HEK293 (cell line): ENCODE measurements around the gene KLK2.

Experiments
- CTCF ChIA-PET: fragments of 350-600 bp; formaldehyde crosslinking; extraction: SDS; loops from one replicate; lab custom pipeline; 2021; ENCODE audit warnings: antibody characterized with exemption; lab: Yijun Ruan, JAX
- POLR2A ChIA-PET: fragments of 300-600 bp; formaldehyde crosslinking; extraction: SDS; loops from one replicate; lab custom pipeline; 2020; ENCODE audit warnings: antibody characterized with exemption, inconsistent platforms; lab: Yijun Ruan, JAX
- H3K27ac ChIP-seq: fragments of 200-500 bp; sonication (Bioruptor generic); 2 replicates; pipeline ENCODE4 v1.5.1; 2014; ENCODE audit warnings: low read depth, low read length, control low read depth, inconsistent platforms; ENCODE audit errors: extremely low read depth
- H3K36me3 ChIP-seq, 2 experiments: fragments of 200-500 bp in 1 of 2; sonication (Bioruptor generic) in 1 of 2; 1 replicate in 1 of 2; 2 replicates in 1 of 2; pipeline ENCODE4 v1.5.1; 2014 to 2017; ENCODE audit warnings: inconsistent platforms in 2 of 2, low read length in 2 of 2; ENCODE audit not compliant: control insufficient read depth in 2 of 2, insufficient read depth in 1 of 2
- H3K4me1 ChIP-seq: fragments of 200-500 bp; sonication (Bioruptor generic); 2 replicates; pipeline ENCODE4 v1.5.1; 2014; ENCODE audit warnings: mild to moderate bottlenecking, low read length, inconsistent platforms; ENCODE audit not compliant: control insufficient read depth, insufficient read depth
- H3K4me3 ChIP-seq: 2 replicates; pipeline ENCODE4 v1.5.1; 2011; ENCODE audit warnings: low read depth, mild to moderate bottlenecking, control low read depth, low read length, moderate library complexity
- H3K9me3 ChIP-seq: fragments of 200-500 bp; sonication (Bioruptor generic); 2 replicates; pipeline ENCODE4 v1.5.1; 2014; ENCODE audit warnings: low read depth, low read length, inconsistent platforms; ENCODE audit not compliant: control insufficient read depth, insufficient read depth
- KLF1 ChIP-seq: fragments of 450-650 bp; formaldehyde crosslinking; IDR thresholded peaks from 2 replicates; pipeline ENCODE4 v1.5.1; 2016; ENCODE audit warnings: missing biosample characterization, missing genetic modification characterization
- SP3 ChIP-seq: fragments of 450-650 bp; formaldehyde crosslinking; IDR thresholded peaks from 2 replicates; pipeline ENCODE4 v1.5.1; 2016; ENCODE audit warnings: missing biosample characterization, missing genetic modification characterization
- ZBTB48 ChIP-seq: fragments of 450-650 bp; formaldehyde crosslinking; IDR thresholded peaks from 2 replicates; pipeline ENCODE4 v1.5.1; 2016; ENCODE audit warnings: missing biosample characterization, missing genetic modification characterization
- ZFP41 ChIP-seq: fragments of 450-650 bp; formaldehyde crosslinking; IDR thresholded peaks from 2 replicates; pipeline ENCODE4 v1.5.1; 2016; ENCODE audit warnings: missing biosample characterization, missing genetic modification characterization, borderline replicate concordance
- ZNF16 ChIP-seq: fragments of 450-650 bp; formaldehyde crosslinking; IDR thresholded peaks from 2 replicates; pipeline ENCODE4 v1.5.1; 2016; ENCODE audit warnings: low read depth, missing biosample characterization, missing genetic modification characterization
- ZNF19 ChIP-seq: fragments of 450-650 bp; formaldehyde crosslinking; IDR thresholded peaks from 2 replicates; pipeline ENCODE4; 2016; ENCODE audit warnings: missing biosample characterization, missing genetic modification characterization, low read depth
- ZNF335 ChIP-seq: fragments of 450-650 bp; formaldehyde crosslinking; conservative IDR thresholded peaks from 2 replicates; pipeline ENCODE4 v1.5.1; 2016; ENCODE audit warnings: missing biosample characterization, missing genetic modification characterization
- ZNF416 ChIP-seq: fragments of 450-650 bp; formaldehyde crosslinking; IDR thresholded peaks from 2 replicates; pipeline ENCODE4 v1.5.1; 2016; ENCODE audit warnings: missing biosample characterization, missing genetic modification characterization
- ZNF596 ChIP-seq: fragments of 450-650 bp; IDR thresholded peaks from 2 replicates; pipeline ENCODE4 v1.5.0; 2018; ENCODE audit warnings: missing biosample characterization, mild to moderate bottlenecking, missing genetic modification characterization, moderate library complexity
- ZNF610 ChIP-seq: fragments of 450-650 bp; formaldehyde crosslinking; IDR thresholded peaks from 2 replicates; pipeline ENCODE4 v1.5.1; 2016; ENCODE audit warnings: missing biosample characterization, missing genetic modification characterization, borderline replicate concordance
- ZNF623 ChIP-seq: fragments of 450-650 bp; formaldehyde crosslinking; IDR thresholded peaks from 2 replicates; pipeline ENCODE4 v1.5.1; 2016; ENCODE audit warnings: missing biosample characterization, missing genetic modification characterization
- ZNF629 ChIP-seq: fragments of 450-650 bp; formaldehyde crosslinking; IDR thresholded peaks from 2 replicates; pipeline ENCODE4 v1.5.1; 2017; ENCODE audit warnings: missing biosample characterization, missing genetic modification characterization
- ZNF830 ChIP-seq: fragments of 450-650 bp; IDR thresholded peaks from 2 replicates; pipeline ENCODE4 v1.5.0; 2018; ENCODE audit warnings: missing biosample characterization, missing genetic modification characterization, low read depth, mild to moderate bottlenecking, moderate library complexity
- ZNF843 ChIP-seq: fragments of 450-650 bp; formaldehyde crosslinking; IDR thresholded peaks from 2 replicates; pipeline ENCODE4 v1.5.1; 2016; ENCODE audit warnings: missing biosample characterization, missing genetic modification characterization
- TF ChIP-seq, protein P1 (sequence below): fragments of 450-650 bp; formaldehyde crosslinking; IDR thresholded peaks from 2 replicates; pipeline ENCODE4 v1.5.1; 2016; ENCODE audit warnings: missing biosample characterization, missing genetic modification characterization
- TF ChIP-seq, protein P2 (sequence below): IDR thresholded peaks from 2 replicates; pipeline ENCODE4 v1.6.1; 2011; ENCODE audit warnings: mild to moderate bottlenecking, low read depth, low read length, borderline replicate concordance
- TF ChIP-seq, protein P3 (sequence below): fragments of 450-650 bp; formaldehyde crosslinking; IDR thresholded peaks from 2 replicates; pipeline ENCODE4 v1.5.1; 2017; ENCODE audit warnings: missing biosample characterization, missing genetic modification characterization
- TF ChIP-seq, protein P4 (sequence below): fragments of 450-650 bp; formaldehyde crosslinking; IDR thresholded peaks from 2 replicates; pipeline ENCODE4 v1.5.1; 2016; ENCODE audit warnings: missing biosample characterization, missing genetic modification characterization
- TF ChIP-seq, protein P5 (sequence below): fragments of 450-650 bp; formaldehyde crosslinking; conservative IDR thresholded peaks from 2 replicates; pipeline ENCODE4 v1.5.1; 2016; ENCODE audit warnings: low read depth, missing biosample characterization, missing genetic modification characterization
- TF ChIP-seq, protein P6 (sequence below): fragments of 450-650 bp; formaldehyde crosslinking; IDR thresholded peaks from 2 replicates; pipeline ENCODE4 v1.5.1; 2016; ENCODE audit warnings: missing biosample characterization, missing genetic modification characterization
- TF ChIP-seq, protein P7 (sequence below): fragments of 450-650 bp; IDR thresholded peaks from 2 replicates; pipeline ENCODE4 v1.5.1; 2018; ENCODE audit warnings: missing biosample characterization, mild to moderate bottlenecking, missing genetic modification characterization

Gene KLK2

DNA sequence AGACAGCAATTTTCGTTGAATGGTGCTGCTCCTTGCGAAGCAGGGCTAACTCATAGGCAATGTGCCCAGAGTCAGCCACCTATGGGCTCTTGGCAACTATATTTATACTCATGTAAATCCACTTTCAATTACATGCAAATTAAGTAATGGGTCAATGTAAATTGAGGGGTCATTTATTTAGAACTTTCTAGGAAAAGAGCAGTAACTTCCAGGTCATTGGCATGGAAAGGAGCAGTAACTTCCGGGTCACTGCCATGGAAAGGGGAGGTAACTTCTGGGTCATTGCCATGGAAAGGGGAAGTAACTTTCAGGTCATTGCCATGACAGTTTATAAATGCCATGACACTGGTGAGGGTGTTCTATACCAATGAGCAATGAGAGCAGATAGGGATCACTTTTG, 26.3 kb downstream of the KLK2 start:
- POLR2A ChIA-PET = no interaction called here
- H3K4me3 ChIP-seq = no peak overlapping the region
- H3K4me1 ChIP-seq = no peaks in the 10 kb centered on the region; the same call in 1 of the 2 replicates
- no peak overlapping the region for H3K27ac ChIP-seq
- CTCF ChIA-PET = interaction anchor here (2.1 kb wide), 1 partner anchor 22 kb away, joined by 18 read pairs; no protein-coding TSS in a partner anchor
- H3K36me3 ChIP-seq = no peaks in the 10 kb centered on the region
- TF ChIP-seq ZNF16 (tag by site-specific recombination) (no peak), ZNF830 (no peak), ZFP41 (tag by site-specific recombination) (no peak), ZNF416 (tag by site-specific recombination) (no peak), ZBTB48 (no peak), ZNF335 (tag by site-specific recombination) (no peak)
- TF ChIP-seq, protein P1, sequence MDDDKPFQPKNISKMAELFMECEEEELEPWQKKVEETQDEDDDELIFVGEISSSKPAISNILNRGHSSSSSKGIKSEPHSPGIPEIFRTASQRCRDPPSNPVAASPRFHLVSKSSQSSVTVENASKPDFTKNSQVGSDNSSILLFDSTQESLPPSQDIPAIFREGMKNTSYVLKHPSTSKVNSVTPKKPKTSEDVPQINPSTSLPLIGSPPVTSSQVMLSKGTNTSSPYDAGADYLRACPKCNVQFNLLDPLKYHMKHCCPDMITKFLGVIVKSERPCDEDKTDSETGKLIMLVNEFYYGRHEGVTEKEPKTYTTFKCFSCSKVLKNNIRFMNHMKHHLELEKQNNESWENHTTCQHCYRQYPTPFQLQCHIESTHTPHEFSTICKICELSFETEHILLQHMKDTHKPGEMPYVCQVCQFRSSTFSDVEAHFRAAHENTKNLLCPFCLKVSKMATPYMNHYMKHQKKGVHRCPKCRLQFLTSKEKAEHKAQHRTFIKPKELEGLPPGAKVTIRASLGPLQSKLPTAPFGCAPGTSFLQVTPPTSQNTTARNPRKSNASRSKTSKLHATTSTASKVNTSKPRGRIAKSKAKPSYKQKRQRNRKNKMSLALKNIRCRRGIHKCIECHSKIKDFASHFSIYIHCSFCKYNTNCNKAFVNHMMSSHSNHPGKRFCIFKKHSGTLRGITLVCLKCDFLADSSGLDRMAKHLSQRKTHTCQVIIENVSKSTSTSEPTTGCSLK (tag by site-specific recombination) = no peak
- TF ChIP-seq, protein P2, sequence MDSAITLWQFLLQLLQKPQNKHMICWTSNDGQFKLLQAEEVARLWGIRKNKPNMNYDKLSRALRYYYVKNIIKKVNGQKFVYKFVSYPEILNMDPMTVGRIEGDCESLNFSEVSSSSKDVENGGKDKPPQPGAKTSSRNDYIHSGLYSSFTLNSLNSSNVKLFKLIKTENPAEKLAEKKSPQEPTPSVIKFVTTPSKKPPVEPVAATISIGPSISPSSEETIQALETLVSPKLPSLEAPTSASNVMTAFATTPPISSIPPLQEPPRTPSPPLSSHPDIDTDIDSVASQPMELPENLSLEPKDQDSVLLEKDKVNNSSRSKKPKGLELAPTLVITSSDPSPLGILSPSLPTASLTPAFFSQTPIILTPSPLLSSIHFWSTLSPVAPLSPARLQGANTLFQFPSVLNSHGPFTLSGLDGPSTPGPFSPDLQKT = no peak
- TF ChIP-seq, protein P3, sequence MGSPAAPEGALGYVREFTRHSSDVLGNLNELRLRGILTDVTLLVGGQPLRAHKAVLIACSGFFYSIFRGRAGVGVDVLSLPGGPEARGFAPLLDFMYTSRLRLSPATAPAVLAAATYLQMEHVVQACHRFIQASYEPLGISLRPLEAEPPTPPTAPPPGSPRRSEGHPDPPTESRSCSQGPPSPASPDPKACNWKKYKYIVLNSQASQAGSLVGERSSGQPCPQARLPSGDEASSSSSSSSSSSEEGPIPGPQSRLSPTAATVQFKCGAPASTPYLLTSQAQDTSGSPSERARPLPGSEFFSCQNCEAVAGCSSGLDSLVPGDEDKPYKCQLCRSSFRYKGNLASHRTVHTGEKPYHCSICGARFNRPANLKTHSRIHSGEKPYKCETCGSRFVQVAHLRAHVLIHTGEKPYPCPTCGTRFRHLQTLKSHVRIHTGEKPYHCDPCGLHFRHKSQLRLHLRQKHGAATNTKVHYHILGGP (tag by site-specific recombination) = peak; percentile 71; the same call in 1 of the 2 replicates
- TF ChIP-seq, protein P4, sequence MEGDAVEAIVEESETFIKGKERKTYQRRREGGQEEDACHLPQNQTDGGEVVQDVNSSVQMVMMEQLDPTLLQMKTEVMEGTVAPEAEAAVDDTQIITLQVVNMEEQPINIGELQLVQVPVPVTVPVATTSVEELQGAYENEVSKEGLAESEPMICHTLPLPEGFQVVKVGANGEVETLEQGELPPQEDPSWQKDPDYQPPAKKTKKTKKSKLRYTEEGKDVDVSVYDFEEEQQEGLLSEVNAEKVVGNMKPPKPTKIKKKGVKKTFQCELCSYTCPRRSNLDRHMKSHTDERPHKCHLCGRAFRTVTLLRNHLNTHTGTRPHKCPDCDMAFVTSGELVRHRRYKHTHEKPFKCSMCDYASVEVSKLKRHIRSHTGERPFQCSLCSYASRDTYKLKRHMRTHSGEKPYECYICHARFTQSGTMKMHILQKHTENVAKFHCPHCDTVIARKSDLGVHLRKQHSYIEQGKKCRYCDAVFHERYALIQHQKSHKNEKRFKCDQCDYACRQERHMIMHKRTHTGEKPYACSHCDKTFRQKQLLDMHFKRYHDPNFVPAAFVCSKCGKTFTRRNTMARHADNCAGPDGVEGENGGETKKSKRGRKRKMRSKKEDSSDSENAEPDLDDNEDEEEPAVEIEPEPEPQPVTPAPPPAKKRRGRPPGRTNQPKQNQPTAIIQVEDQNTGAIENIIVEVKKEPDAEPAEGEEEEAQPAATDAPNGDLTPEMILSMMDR (tag by site-specific recombination) = no peak
- TF ChIP-seq, protein P5, sequence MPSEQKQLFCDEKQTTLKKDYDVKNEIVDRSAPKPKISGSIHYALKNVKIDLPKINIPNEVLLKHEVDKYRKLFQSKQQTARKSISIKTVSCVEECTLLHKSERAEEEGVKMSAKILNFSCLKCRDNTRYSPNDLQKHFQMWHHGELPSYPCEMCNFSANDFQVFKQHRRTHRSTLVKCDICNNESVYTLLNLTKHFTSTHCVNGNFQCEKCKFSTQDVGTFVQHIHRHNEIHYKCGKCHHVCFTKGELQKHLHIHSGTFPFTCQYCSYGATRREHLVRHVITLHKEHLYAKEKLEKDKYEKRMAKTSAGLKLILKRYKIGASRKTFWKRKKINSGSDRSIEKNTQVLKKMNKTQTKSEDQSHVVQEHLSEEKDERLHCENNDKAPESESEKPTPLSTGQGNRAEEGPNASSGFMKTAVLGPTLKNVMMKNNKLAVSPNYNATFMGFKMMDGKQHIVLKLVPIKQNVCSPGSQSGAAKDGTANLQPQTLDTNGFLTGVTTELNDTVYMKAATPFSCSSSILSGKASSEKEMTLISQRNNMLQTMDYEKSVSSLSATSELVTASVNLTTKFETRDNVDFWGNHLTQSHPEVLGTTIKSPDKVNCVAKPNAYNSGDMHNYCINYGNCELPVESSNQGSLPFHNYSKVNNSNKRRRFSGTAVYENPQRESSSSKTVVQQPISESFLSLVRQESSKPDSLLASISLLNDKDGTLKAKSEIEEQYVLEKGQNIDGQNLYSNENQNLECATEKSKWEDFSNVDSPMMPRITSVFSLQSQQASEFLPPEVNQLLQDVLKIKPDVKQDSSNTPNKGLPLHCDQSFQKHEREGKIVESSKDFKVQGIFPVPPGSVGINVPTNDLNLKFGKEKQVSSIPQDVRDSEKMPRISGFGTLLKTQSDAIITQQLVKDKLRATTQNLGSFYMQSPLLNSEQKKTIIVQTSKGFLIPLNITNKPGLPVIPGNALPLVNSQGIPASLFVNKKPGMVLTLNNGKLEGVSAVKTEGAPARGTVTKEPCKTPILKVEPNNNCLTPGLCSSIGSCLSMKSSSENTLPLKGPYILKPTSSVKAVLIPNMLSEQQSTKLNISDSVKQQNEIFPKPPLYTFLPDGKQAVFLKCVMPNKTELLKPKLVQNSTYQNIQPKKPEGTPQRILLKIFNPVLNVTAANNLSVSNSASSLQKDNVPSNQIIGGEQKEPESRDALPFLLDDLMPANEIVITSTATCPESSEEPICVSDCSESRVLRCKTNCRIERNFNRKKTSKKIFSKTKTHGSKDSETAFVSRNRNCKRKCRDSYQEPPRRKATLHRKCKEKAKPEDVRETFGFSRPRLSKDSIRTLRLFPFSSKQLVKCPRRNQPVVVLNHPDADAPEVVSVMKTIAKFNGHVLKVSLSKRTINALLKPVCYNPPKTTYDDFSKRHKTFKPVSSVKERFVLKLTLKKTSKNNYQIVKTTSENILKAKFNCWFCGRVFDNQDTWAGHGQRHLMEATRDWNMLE = peak; percentile 56
- TF ChIP-seq, all 188 proteins: peak for 2
- no peaks in the 10 kb centered on the region for H3K9me3 ChIP-seq

DNA sequence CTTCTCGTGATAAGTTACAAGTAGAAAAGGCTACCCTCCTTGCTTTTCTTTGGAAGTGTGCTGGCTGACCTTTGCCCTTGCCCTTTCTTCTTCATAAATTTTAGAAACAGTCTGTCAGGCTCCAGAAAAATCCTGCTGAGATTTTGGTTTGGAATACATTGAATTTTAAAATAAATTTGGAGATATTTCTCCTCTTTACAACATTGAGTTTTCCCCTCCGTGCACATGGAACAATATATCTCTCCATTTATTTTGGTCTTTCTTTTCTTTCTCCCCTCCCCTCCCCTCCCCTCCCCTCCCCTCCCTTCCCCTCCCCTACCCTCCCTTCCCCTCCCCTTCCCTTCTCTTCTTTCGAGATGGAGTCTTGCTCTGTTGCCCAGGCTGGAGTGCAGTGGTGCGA, 29.4 kb downstream of the KLK2 start:
- CTCF ChIA-PET = no interaction called here
- POLR2A ChIA-PET = no interaction called here
- no peaks in the 10 kb centered on the region for H3K9me3 ChIP-seq
- TF ChIP-seq ZNF843 (tag by site-specific recombination) = no peak
- no peak for TF ChIP-seq ZNF596 (tag by site-specific recombination)
- TF ChIP-seq ZNF610 (tag by site-specific recombination) = no peak
- TF ChIP-seq, protein P6, sequence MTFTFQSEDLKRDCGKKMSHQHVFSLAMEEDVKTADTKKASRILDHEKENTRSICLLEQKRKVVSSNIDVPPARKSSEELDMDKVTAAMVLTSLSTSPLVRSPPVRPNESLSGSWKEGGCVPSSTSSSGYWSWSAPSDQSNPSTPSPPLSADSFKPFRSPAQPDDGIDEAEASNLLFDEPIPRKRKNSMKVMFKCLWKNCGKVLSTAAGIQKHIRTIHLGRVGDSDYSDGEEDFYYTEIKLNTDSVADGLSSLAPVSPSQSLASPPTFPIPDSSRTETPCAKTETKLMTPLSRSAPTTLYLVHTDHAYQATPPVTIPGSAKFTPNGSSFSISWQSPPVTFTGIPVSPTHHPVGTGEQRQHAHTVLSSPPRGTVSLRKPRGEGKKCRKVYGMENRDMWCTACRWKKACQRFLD (tag by site-specific recombination) = no peak
- no peak for TF ChIP-seq ZNF623 (tag by site-specific recombination)
- no peak for TF ChIP-seq ZNF629 (tag by site-specific recombination)
- TF ChIP-seq, protein P7, sequence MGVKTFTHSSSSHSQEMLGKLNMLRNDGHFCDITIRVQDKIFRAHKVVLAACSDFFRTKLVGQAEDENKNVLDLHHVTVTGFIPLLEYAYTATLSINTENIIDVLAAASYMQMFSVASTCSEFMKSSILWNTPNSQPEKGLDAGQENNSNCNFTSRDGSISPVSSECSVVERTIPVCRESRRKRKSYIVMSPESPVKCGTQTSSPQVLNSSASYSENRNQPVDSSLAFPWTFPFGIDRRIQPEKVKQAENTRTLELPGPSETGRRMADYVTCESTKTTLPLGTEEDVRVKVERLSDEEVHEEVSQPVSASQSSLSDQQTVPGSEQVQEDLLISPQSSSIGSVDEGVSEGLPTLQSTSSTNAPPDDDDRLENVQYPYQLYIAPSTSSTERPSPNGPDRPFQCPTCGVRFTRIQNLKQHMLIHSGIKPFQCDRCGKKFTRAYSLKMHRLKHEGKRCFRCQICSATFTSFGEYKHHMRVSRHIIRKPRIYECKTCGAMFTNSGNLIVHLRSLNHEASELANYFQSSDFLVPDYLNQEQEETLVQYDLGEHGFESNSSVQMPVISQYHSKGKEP (tag by site-specific recombination) = no peak
- no peak for TF ChIP-seq SP3
- no peak for TF ChIP-seq KLF1 (tag by site-specific recombination)
- no peak for TF ChIP-seq ZNF416 (tag by site-specific recombination)
- TF ChIP-seq ZNF19 (tag by site-specific recombination) = no peak

More for the DNA sequence above, 29.4 kb downstream of the KLK2 start:
- Histone ChIP-seq H3K27ac (no peak overlapping the region), H3K36me3 (no peaks in the 10 kb centered on the region), H3K4me1 (no peaks in the 10 kb centered on the region), H3K4me3 (no peak overlapping the region)
